ENCODE results near the gene IGFBP6. TPM values are rescaled to one million over a fixed set of nuclear protein-coding genes. Genes with fewer than 3 reads are reported as not detected.
"Not testable (repeated sequence)": the region's sequence is repeated elsewhere in the genome, so short reads cannot be mapped to it uniquely, and the experiment has no call there.

The IGFBP6 gene
- total and polyA plus RNA-seq, 8 donors: 22.6 to 388 (median 82.8) TPM

- Histone ChIP-seq H3K36me3 (peaks cover 0 to 9% (median 8%) of the 10 kb centered on the region in 4 donors), H3K4me3 (no peak overlapping the region), H3K27ac (no peak overlapping the region), H3K4me1 (peaks cover 0 to 23% (median 8%) of the 10 kb centered on the region in 4 donors), H3K9me3 (no peaks in the 10 kb centered on the region), H3K27me3 (no peaks in the 10 kb centered on the region)
- intact Hi-C loops (cut with DNase I; ENCODE audit: low total_unique reads): no loop called here
- TF ChIP-seq CTCF (IDR thresholded peaks at IDR 0.05): no peak
- no peak for TF ChIP-seq EP300 (IDR thresholded peaks at IDR 0.05)
- TF ChIP-seq POLR2AphosphoS5 (IDR thresholded peaks at IDR 0.05): no peak
- TF ChIP-seq POLR2A (IDR thresholded peaks at IDR 0.05): no peak
- peak in 1 of 2 donors; percentile 1 for DNase-seq
- 88 to 95% (median 91%) methylated on average over 8 of the region's 8 CpGs for WGBS, 5 donors
Observed at GRCh38 chr12:53105256-53105655, 7.8 kb downstream of the IGFBP6 start.

- Histone ChIP-seq H3K27ac (no peak overlapping the region), H3K4me3 (no peak overlapping the region), H3K4me1 (peaks cover 0 to 23% (median 8%) of the 10 kb centered on the region in 4 donors), H3K9me3 (no peaks in the 10 kb centered on the region), H3K27me3 (no peaks in the 10 kb centered on the region), H3K36me3 (peaks cover 0 to 7% (median 5%) of the 10 kb centered on the region in 4 donors)
- 88 to 95% (median 92%) methylated on average over 7 of the region's 7 CpGs for WGBS, 5 donors
- TF ChIP-seq EP300 (IDR thresholded peaks at IDR 0.05): no peak
- TF ChIP-seq CTCF (IDR thresholded peaks at IDR 0.05): no peak
- TF ChIP-seq POLR2AphosphoS5 (IDR thresholded peaks at IDR 0.05): no peak
- no peak for TF ChIP-seq POLR2A (IDR thresholded peaks at IDR 0.05)
- intact Hi-C loops (cut with DNase I; ENCODE audit: low total_unique reads): no loop called here
- peak in 1 of 2 donors; percentile 11 for DNase-seq
Observed at GRCh38 chr12:53105712-53106439, 8.4 kb downstream of the IGFBP6 start.

GRCh38 chr12:53107122-53107521 is 9.7 kb downstream of the IGFBP6 start:
- 52 to 65% (median 56%) methylated on average over 7 of the region's 7 CpGs for WGBS, 5 donors
- Histone ChIP-seq H3K27me3 (no peaks in the 10 kb centered on the region), H3K27ac (no peak overlapping the region), H3K36me3 (peaks cover 0 to 2% (median 0%) of the 10 kb centered on the region in 4 donors), H3K4me1 (peaks cover 0 to 20% (median 8%) of the 10 kb centered on the region in 4 donors), H3K4me3 (no peak overlapping the region), H3K9me3 (no peaks in the 10 kb centered on the region)
- no peak for DNase-seq
- TF ChIP-seq CTCF (IDR thresholded peaks at IDR 0.05): no peak
- no peak for TF ChIP-seq EP300 (IDR thresholded peaks at IDR 0.05)
- TF ChIP-seq POLR2AphosphoS5 (IDR thresholded peaks at IDR 0.05): no peak
- no peak for TF ChIP-seq POLR2A (IDR thresholded peaks at IDR 0.05)
- intact Hi-C loops (cut with DNase I; ENCODE audit: low total_unique reads): no loop called here

GRCh38 chr12:53112431-53112830 is 15.0 kb downstream of the IGFBP6 start:
- intact Hi-C loops (cut with DNase I; ENCODE audit: low total_unique reads); H3K27ac ChIP-seq; DNase-seq: not testable (repeated sequence)

GRCh38 chr12:53113136-53113705 is 15.8 kb downstream of the IGFBP6 start:
- DNase-seq: peak in 1 of 2 donors; percentile 14
- no peaks in the 10 kb centered on the region for H3K36me3 ChIP-seq

More at GRCh38 chr12:53112431-53112830, 15.0 kb downstream of the IGFBP6 start:
- not testable (repeated sequence) for H3K4me3 ChIP-seq, H3K4me1 ChIP-seq, H3K27me3 ChIP-seq, H3K36me3 ChIP-seq, H3K9me3 ChIP-seq
- 77 to 94% (median 86%) methylated on average over 6 to 7 of the region's 7 CpGs for WGBS, 5 donors

More at GRCh38 chr12:53113136-53113705, 15.8 kb downstream of the IGFBP6 start:
- WGBS, 5 donors: 81 to 89% (median 86%) methylated on average over 12 of the region's 12 CpGs
- no peaks in the 10 kb centered on the region for H3K27me3 ChIP-seq
- no peak overlapping the region for H3K27ac ChIP-seq
- H3K9me3 ChIP-seq: no peaks in the 10 kb centered on the region
- peaks cover 0 to 7% (median 0%) of the 10 kb centered on the region in 4 donors for H3K4me1 ChIP-seq
- TF ChIP-seq POLR2A (IDR thresholded peaks at IDR 0.05): no peak
- no peak for TF ChIP-seq POLR2AphosphoS5 (IDR thresholded peaks at IDR 0.05)
- no peak for TF ChIP-seq EP300 (IDR thresholded peaks at IDR 0.05)
- no peak for TF ChIP-seq CTCF (IDR thresholded peaks at IDR 0.05)
- intact Hi-C loops (cut with DNase I; ENCODE audit: low total_unique reads): no loop called here
- no peak overlapping the region for H3K4me3 ChIP-seq

Data from stomach (tissue), 9 donors.